PC-9 (cell line): Measurements from ENCODE around the gene VAV3. TPM values are rescaled to one million over a fixed set of nuclear protein-coding genes. Genes with fewer than 3 reads are reported as not detected.

ENCODE experiments used
- BruUV-seq: library from RNA; stranded (reverse); fragments of 400-500 nt; replicated peaks from 2 replicates; lab custom pipeline; 2021; lab: Mats Ljungman, UMichigan
- CTCF ChIA-PET: fragments of 300-600 bp; sonication (Branson Sonifier 250); formaldehyde crosslinking; loops from one replicate; lab custom pipeline; 2022; ENCODE audit warnings: antibody characterized with exemption; lab: Charles Lee
- POLR2A ChIA-PET: fragments of 300-600 bp; sonication (Branson Sonifier 250); formaldehyde crosslinking; loops from one replicate; lab custom pipeline; 2022; ENCODE audit warnings: antibody characterized with exemption; ENCODE audit not compliant: unreplicated experiment; lab: Charles Lee
- DNase-seq, 2 experiments: peaks; one replicate each; pipeline versions ENCODE4 v3.0.0 to v3.0.0-alpha.2; 2015 to 2022; ENCODE audit warnings: mixed read lengths in 1 of 2
- H2AFZ ChIP-seq: fragments of 200-600 bp; sonication (generic); 2 replicates; pipeline ENCODE4 v1.8.1; 2017; ENCODE audit warnings: antibody characterized with exemption
- H3F3A ChIP-seq: fragments of 200-600 bp; sonication (generic); 2 replicates; pipeline ENCODE4 v1.8.1; 2017; ENCODE audit warnings: antibody characterized with exemption, mild to moderate bottlenecking, low read depth; ENCODE audit not compliant: insufficient read depth
- H3K27ac ChIP-seq: fragments of 200-600 bp; sonication (generic); 2 replicates; pipeline ENCODE4 v1.6.1; 2016; ENCODE audit warnings: mixed run types
- H3K27me3 ChIP-seq: fragments of 200-600 bp; sonication (generic); 2 replicates; pipeline ENCODE4 v1.6.1; 2016; ENCODE audit warnings: low read depth, mixed run types; ENCODE audit not compliant: insufficient read depth
- H3K36me3 ChIP-seq: fragments of 200-600 bp; sonication (generic); 2 replicates; pipeline ENCODE4 v1.6.1; 2016; ENCODE audit warnings: low read depth, mixed run types
- H3K4me1 ChIP-seq: fragments of 200-600 bp; sonication (generic); replicated peaks from 2 replicates; pipeline ENCODE4 v1.6.1; 2016; ENCODE audit warnings: mixed run types; ENCODE audit not compliant: insufficient read depth
- H3K4me2 ChIP-seq: fragments of 200-600 bp; sonication (generic); 2 replicates; pipeline ENCODE4 v1.6.1; 2017; ENCODE audit warnings: mixed run types
- H3K4me3 ChIP-seq: fragments of 200-600 bp; sonication (generic); 2 replicates; pipeline ENCODE4 v1.6.1; 2016; ENCODE audit warnings: mixed run types
- H3K79me2 ChIP-seq: fragments of 200-600 bp; sonication (generic); 2 replicates; pipeline ENCODE4 v1.6.1; 2017; ENCODE audit warnings: low read depth, mixed run types
- H3K9me2 ChIP-seq: fragments of 200-600 bp; sonication (generic); 2 replicates; pipeline ENCODE4 v1.8.1; 2017; ENCODE audit warnings: mild to moderate bottlenecking; ENCODE audit not compliant: insufficient read depth
- H3K9me3 ChIP-seq: fragments of 200-600 bp; sonication (generic); 2 replicates; pipeline ENCODE4 v1.8.1; 2016; ENCODE audit warnings: low read depth; ENCODE audit not compliant: insufficient read depth
- H4K20me1 ChIP-seq: fragments of 200-600 bp; sonication (generic); 2 replicates; pipeline ENCODE4 v1.8.1; 2017; ENCODE audit not compliant: insufficient read depth
- EZH2 ChIP-seq: fragments of 200-600 bp; sonication (generic); IDR thresholded peaks from 2 replicates; pipeline ENCODE4 v1.8.0; 2017; ENCODE audit warnings: antibody characterized with exemption, low read depth
- intact Hi-C: fragments of 100-400 bp; cut with micrococcal nuclease; formaldehyde crosslinking; loops from one replicate; pipeline ENCODE4 v1.10.0; 2022; ENCODE audit not compliant: unreplicated experiment
- total RNA-seq: library from RNA; stranded (reverse); gene quantifications from 2 replicates; pipeline ENCODE4 v1.2.3, GENCODE V29; 2021
- TF ChIP-seq, protein P1 (sequence below): fragments of 200-600 bp; sonication (generic); conservative IDR thresholded peaks from 2 replicates; pipeline ENCODE4 v1.6.1; 2017; ENCODE audit warnings: mixed run types, antibody characterized with exemption, mild to moderate bottlenecking, moderate library complexity

The VAV3 gene
- total RNA-seq, 1 experiment from 2014 or later: 1.7 TPM

DNA sequence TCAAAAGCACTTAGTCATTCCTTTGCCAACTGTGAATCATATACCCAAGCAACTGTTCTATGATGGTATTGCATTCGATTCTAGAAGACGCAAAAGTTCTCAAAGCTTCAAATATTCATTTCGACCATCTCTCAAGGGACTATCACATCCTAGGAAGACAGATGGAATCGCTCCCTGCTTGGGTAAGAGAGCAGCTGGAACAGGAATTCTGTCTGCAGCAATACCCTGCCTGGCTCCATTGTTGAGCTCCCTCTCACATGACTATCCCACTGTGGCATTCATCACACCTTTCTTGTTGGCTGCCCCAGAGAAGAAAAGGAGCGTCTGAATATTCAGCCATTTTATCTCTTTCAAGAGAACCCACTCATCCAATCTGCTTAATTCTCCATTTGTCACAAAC is 426.5 kb downstream of the VAV3 start:
- Histone ChIP-seq H3K36me3 (no peaks in the 10 kb centered on the region), H4K20me1 (no peaks in the 10 kb centered on the region), H3F3A (no peaks in the 10 kb centered on the region), H3K27ac (no peak overlapping the region), H3K4me2 (no peak overlapping the region), H3K79me2 (no peaks in the 10 kb centered on the region), H2AFZ (no peak overlapping the region), H3K4me3 (no peak overlapping the region), H3K9me2 (no peaks in the 10 kb centered on the region), H3K4me1 (peaks cover 8% of the 10 kb centered on the region), H3K9me3 (no peaks in the 10 kb centered on the region), H3K27me3 (no peaks in the 10 kb centered on the region)
- TF ChIP-seq, protein P1, sequence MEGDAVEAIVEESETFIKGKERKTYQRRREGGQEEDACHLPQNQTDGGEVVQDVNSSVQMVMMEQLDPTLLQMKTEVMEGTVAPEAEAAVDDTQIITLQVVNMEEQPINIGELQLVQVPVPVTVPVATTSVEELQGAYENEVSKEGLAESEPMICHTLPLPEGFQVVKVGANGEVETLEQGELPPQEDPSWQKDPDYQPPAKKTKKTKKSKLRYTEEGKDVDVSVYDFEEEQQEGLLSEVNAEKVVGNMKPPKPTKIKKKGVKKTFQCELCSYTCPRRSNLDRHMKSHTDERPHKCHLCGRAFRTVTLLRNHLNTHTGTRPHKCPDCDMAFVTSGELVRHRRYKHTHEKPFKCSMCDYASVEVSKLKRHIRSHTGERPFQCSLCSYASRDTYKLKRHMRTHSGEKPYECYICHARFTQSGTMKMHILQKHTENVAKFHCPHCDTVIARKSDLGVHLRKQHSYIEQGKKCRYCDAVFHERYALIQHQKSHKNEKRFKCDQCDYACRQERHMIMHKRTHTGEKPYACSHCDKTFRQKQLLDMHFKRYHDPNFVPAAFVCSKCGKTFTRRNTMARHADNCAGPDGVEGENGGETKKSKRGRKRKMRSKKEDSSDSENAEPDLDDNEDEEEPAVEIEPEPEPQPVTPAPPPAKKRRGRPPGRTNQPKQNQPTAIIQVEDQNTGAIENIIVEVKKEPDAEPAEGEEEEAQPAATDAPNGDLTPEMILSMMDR: no peak
- TF ChIP-seq EZH2: no peak
- DNase-seq: no peak
- ChIA-PET POLR2A (no interaction called here), CTCF (no interaction called here)
- intact Hi-C loops: no loop called here
- BruUV-seq: no TSS peak

DNA sequence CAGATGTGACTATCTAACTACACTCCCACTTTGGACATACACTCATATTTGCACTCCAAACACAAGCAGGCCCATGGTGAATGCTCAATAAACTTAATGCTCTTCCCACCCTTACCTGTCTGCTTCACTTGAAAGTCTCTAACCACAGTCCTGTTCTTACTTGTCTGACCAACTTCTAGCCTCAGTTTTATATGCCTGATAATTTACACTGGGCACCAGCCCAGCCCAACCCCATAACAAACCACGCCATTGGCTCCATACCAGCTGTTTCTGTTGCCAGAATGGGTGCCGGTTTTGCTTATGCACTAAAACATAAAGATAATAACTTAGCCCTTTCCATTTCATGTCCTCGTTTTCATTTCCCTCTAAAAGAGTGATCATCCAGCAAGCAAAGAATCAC is 428.7 kb downstream of the VAV3 start:
- Histone ChIP-seq H2AFZ (no peak overlapping the region), H3K4me1 (peaks cover 8% of the 10 kb centered on the region), H3K79me2 (no peaks in the 10 kb centered on the region), H3K9me2 (no peaks in the 10 kb centered on the region), H3K4me2 (no peak overlapping the region), H3K9me3 (no peaks in the 10 kb centered on the region), H3K36me3 (no peaks in the 10 kb centered on the region), H3K27ac (no peak overlapping the region), H3F3A (no peaks in the 10 kb centered on the region), H3K27me3 (no peaks in the 10 kb centered on the region), H4K20me1 (no peaks in the 10 kb centered on the region), H3K4me3 (no peak overlapping the region)
- intact Hi-C loops: no loop called here
- BruUV-seq: no TSS peak
- CTCF ChIA-PET: no interaction called here
- no peak for DNase-seq
- POLR2A ChIA-PET: no interaction called here
- no peak for TF ChIP-seq EZH2
- TF ChIP-seq, protein P1: no peak

DNA sequence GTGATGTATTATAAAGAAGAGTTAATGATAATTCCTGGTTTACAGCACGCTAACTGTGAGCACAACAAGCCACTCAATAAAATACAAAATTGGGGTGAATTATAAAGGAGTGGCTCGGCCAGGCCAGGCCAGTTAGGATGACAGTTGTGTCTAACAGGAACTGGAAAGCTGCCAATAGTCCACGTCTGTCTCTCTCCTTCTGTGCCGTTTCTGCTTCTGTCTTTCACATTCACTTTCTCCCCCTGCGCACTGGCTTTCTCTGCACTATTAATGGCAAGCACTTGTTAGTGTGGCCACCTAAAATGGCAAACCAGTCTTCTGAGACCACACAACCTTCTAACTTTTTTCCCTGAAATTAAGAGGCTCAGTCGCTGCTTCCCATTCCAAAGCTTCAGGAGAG is 429.9 kb downstream of the VAV3 start:
- Histone ChIP-seq H3K79me2 (no peaks in the 10 kb centered on the region), H3K27ac (no peak overlapping the region), H3K36me3 (no peaks in the 10 kb centered on the region), H3K9me3 (no peaks in the 10 kb centered on the region), H3K4me1 (peaks cover 8% of the 10 kb centered on the region), H3K27me3 (no peaks in the 10 kb centered on the region), H3K4me3 (no peak overlapping the region), H3F3A (no peaks in the 10 kb centered on the region), H3K4me2 (no peak overlapping the region), H3K9me2 (no peaks in the 10 kb centered on the region), H2AFZ (no peak overlapping the region), H4K20me1 (no peaks in the 10 kb centered on the region)
- no peak for DNase-seq
- intact Hi-C loops: no loop called here
- BruUV-seq: no TSS peak
- TF ChIP-seq EZH2: no peak
- TF ChIP-seq, protein P1: no peak
- POLR2A ChIA-PET: no interaction called here
- CTCF ChIA-PET: no interaction called here
